SU-DHL-6 (cell line): ENCODE measurements around the gene ATOSA.

Experiments used
- H2AFZ ChIP-seq: fragments of 200-600 bp; sonication (generic); 2 replicates; pipeline ENCODE4 v1.6.1; 2014; ENCODE audit warnings: low read depth, mild to moderate bottlenecking, moderate library complexity, mixed read lengths, antibody characterized with exemption, low read length; ENCODE audit not compliant: severe bottlenecking
- H3F3A ChIP-seq: fragments of 200-600 bp; shearing (Covaris generic); 2 replicates; pipeline ENCODE4 v1.6.0; 2016; ENCODE audit warnings: antibody characterized with exemption, mild to moderate bottlenecking; ENCODE audit not compliant: insufficient read depth
- H3K27ac ChIP-seq: fragments of 200-600 bp; sonication (generic); 2 replicates; pipeline ENCODE4 v1.5.1; 2016; ENCODE audit warnings: low read depth, mild to moderate bottlenecking, low read length, moderate library complexity, mixed read lengths
- H3K27me3 ChIP-seq: fragments of 200-600 bp; sonication (generic), shearing (Covaris generic); 2 replicates; pipeline ENCODE4 v1.6.0; 2014; ENCODE audit warnings: mild to moderate bottlenecking, low read length
- H3K36me3 ChIP-seq: fragments of 200-600 bp; sonication (generic); 2 replicates; pipeline ENCODE4 v1.6.1; 2014; ENCODE audit warnings: mild to moderate bottlenecking, low read length, mixed read lengths
- H3K4me2 ChIP-seq: fragments of 300-600, 200-600 bp; shearing (Covaris generic), sonication (generic); 2 replicates; pipeline ENCODE4 v1.6.0; 2014; ENCODE audit warnings: low read length, low read depth, mild to moderate bottlenecking; ENCODE audit not compliant: poor library complexity, severe bottlenecking
- H3K4me3 ChIP-seq: fragments of 200-600 bp; sonication (generic); 2 replicates; pipeline ENCODE4 v1.5.1; 2014; ENCODE audit warnings: antibody characterized with exemption, low read length, mild to moderate bottlenecking, mixed read lengths; ENCODE audit not compliant: insufficient read depth, poor library complexity, severe bottlenecking
- H3K79me2 ChIP-seq: fragments of 200-600 bp; sonication (generic); 2 replicates; pipeline ENCODE4 v1.6.1; 2014; ENCODE audit warnings: mild to moderate bottlenecking, low read length, moderate library complexity; ENCODE audit not compliant: insufficient read depth
- H3K9ac ChIP-seq: fragments of 200-600 bp; sonication (generic); 2 replicates; pipeline ENCODE4 v1.7.0; 2014; ENCODE audit warnings: mild to moderate bottlenecking, low read length
- H3K9me2 ChIP-seq: fragments of 200-600 bp; sonication (generic); replicated peaks from 2 replicates; pipeline ENCODE4 v1.6.1; 2014; ENCODE audit warnings: low read length; ENCODE audit not compliant: insufficient read depth
- H3K9me3 ChIP-seq: fragments of 200-600 bp; sonication (generic); 2 replicates; pipeline ENCODE4 v1.6.1; 2014; ENCODE audit warnings: low read length, mixed read lengths; ENCODE audit not compliant: insufficient read depth
- H4K20me1 ChIP-seq: fragments of 200-600 bp; sonication (generic); 2 replicates; pipeline ENCODE4 v1.6.1; 2014; ENCODE audit warnings: low read depth, mild to moderate bottlenecking, antibody characterized with exemption, low read length, moderate library complexity, mixed read lengths
- CTCF ChIP-seq: fragments of 200-600 bp; sonication (generic); IDR thresholded peaks from one replicate; pipeline ENCODE4 v1.5.1; 2017; ENCODE audit warnings: antibody characterized with exemption, mild to moderate bottlenecking, low read length, moderate library complexity; ENCODE audit not compliant: insufficient read depth, poor library complexity, severe bottlenecking
- EZH2phosphoT487 ChIP-seq: fragments of 200-600 bp; sonication (generic), shearing (Covaris generic); conservative IDR thresholded peaks from 2 replicates; pipeline ENCODE4 v1.6.1; 2018; ENCODE audit warnings: mild to moderate bottlenecking, antibody characterized with exemption, low read length, moderate library complexity, mixed read lengths

ATOSA gene

DNA sequence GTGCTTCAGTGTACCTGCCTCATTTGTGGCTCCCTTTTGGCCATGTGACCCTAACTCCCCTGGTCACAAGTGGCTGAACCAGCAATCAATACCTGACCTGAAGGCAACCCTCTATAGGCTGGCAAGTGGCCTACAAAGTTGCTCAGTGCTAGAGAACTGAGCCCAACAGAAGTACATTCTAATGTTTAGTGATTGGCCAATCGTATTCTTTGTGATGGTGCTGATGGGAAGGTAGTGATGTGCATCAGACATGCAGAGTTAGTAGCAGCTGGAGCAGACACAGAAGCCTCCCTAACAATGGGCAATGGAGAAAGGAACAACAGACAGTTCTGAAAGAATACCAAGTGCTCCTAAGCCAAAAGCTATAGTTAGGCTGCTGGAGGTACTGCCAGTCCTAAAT, 10.4 kb upstream of the ATOSA start:
- Histone ChIP-seq H3K9me2 (no peaks in the 10 kb centered on the region), H3F3A (0 out of 2 replicates have a peak, but pooled peaks cover under 1% of the 10 kb centered on the region), H3K36me3 (no peaks in the 10 kb centered on the region), H3K9me3 (no peaks in the 10 kb centered on the region), H3K9ac (no peak overlapping the region), H3K27ac (no peak overlapping the region), H3K4me2 (no peak overlapping the region), H2AFZ (no peak overlapping the region), H4K20me1 (no peaks in the 10 kb centered on the region), H3K4me3 (no peak overlapping the region), H3K79me2 (no peaks in the 10 kb centered on the region), H3K27me3 (no peaks in the 10 kb centered on the region)
- TF ChIP-seq EZH2phosphoT487: no peak
- no peak for TF ChIP-seq CTCF

DNA sequence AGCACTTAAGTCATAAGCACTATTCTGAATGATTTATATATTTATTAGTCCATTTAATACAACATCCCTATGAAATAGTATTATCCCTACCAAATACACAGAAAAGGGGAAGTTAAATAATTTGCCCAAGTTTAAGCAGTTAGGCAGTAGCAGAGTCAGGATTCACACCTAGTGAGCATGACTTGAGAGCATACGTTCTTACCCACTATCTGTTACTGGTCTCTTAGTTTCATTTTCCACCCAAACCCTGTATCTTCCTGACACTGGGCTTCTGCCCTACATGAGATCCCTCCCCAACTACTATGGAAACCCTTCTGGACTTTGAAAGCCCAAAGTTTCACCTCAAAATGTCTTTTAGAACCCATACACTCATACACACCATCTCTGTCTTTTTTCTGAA, 4.4 kb upstream of the ATOSA start:
- Histone ChIP-seq H3K9ac (peak overlapping the region; percentile 78), H3K36me3 (no peaks in the 10 kb centered on the region), H3K9me3 (no peaks in the 10 kb centered on the region), H3K4me2 (peak overlapping the region; percentile 97), H3K27ac (peak overlapping the region; percentile 97), H3K79me2 (peaks cover 9% of the 10 kb centered on the region; the same call in 1 of the 2 replicates), H3K9me2 (no peaks in the 10 kb centered on the region), H3K27me3 (no peaks in the 10 kb centered on the region), H3F3A (peaks cover 52% of the 10 kb centered on the region), H4K20me1 (no peaks in the 10 kb centered on the region), H2AFZ (peak overlapping the region; percentile 38), H3K4me3 (peak overlapping the region; percentile 29)
- TF ChIP-seq CTCF: no peak
- no peak for TF ChIP-seq EZH2phosphoT487

GRCh38 chr15:52682781-52683180, 3.6 kb upstream of the ATOSA start:
- no peak for TF ChIP-seq CTCF
- no peak for TF ChIP-seq EZH2phosphoT487
- H3K4me2 ChIP-seq: peak overlapping the region; percentile 97
- H3K27me3 ChIP-seq: no peaks in the 10 kb centered on the region
- H3K9me3 ChIP-seq: no peaks in the 10 kb centered on the region
- no peaks in the 10 kb centered on the region for H4K20me1 ChIP-seq
- H3K9me2 ChIP-seq: no peaks in the 10 kb centered on the region
- H3K4me3 ChIP-seq: peak overlapping the region; percentile 29
- no peak overlapping the region for H2AFZ ChIP-seq
- H3K9ac ChIP-seq: peak overlapping the region; percentile 78
- peak overlapping the region; percentile 97 for H3K27ac ChIP-seq
- H3K79me2 ChIP-seq: peaks cover 16% of the 10 kb centered on the region; the same call in 1 of the 2 replicates
- no peaks in the 10 kb centered on the region for H3K36me3 ChIP-seq
- peaks cover 60% of the 10 kb centered on the region for H3F3A ChIP-seq
